Posterior cingulate gyrus (tissue), 11 donors: ENCODE data around the gene EPS8.

Experiments used
- DNase-seq, 10 donors: peaks; one replicate each; pipeline versions ENCODE4 v3.0.0 to v3.0.0-alpha.2; 2020 to 2021; ENCODE audit warnings: mixed read lengths in 3 of 10
- intact Hi-C: fragments of 100-400 bp; cut with DNase I; formaldehyde crosslinking; loops from one replicate; pipeline ENCODE4 v1.15.1; 2023

The EPS8 gene

GRCh38 chr12:15726027-15726877, 62.9 kb downstream of the EPS8 start:
- no peak for DNase-seq
- intact Hi-C loops = no loop called here

GRCh38 chr12:15722951-15723350, 66.2 kb downstream of the EPS8 start:
- no peak for DNase-seq
- intact Hi-C loops = no loop called here

GRCh38 chr12:15721316-15722115, 67.7 kb downstream of the EPS8 start:
- no peak for DNase-seq
- intact Hi-C loops = no loop called here

GRCh38 chr12:15720295-15720694, 68.9 kb downstream of the EPS8 start:
- intact Hi-C loops = no loop called here
- DNase-seq = no peak

- intact Hi-C loops = no loop called here
- DNase-seq = no peak
Measured at GRCh38 chr12:15719230-15719629, 70.0 kb downstream of the EPS8 start.

GRCh38 chr12:15717940-15718567, 71.1 kb downstream of the EPS8 start:
- intact Hi-C loops = no loop called here
- no peak for DNase-seq

- intact Hi-C loops = no loop called here
- DNase-seq = no peak
Measured at GRCh38 chr12:15716581-15716980, 72.6 kb downstream of the EPS8 start.

- no peak for DNase-seq
- intact Hi-C loops = no loop called here
Measured at GRCh38 chr12:15714256-15714655, 74.9 kb downstream of the EPS8 start.

- intact Hi-C loops = no loop called here
- no peak for DNase-seq
Measured at GRCh38 chr12:15712823-15713660, 76.1 kb downstream of the EPS8 start.

- intact Hi-C loops = no loop called here
- DNase-seq = no peak
Measured at GRCh38 chr12:15712160-15712559, 77.0 kb downstream of the EPS8 start.

- intact Hi-C loops = no loop called here
- no peak for DNase-seq
Measured at GRCh38 chr12:15710860-15711510, 78.2 kb downstream of the EPS8 start.

- DNase-seq = no peak
Measured at GRCh38 chr12:15709551-15709950, 79.6 kb downstream of the EPS8 start.

GRCh38 chr12:15708396-15709076, 80.7 kb downstream of the EPS8 start:
- intact Hi-C loops = loop anchor here (5.0 kb wide), 1 partner anchor 66 kb away; no protein-coding TSS in a partner anchor
- no peak for DNase-seq

More at GRCh38 chr12:15709551-15709950, 79.6 kb downstream of the EPS8 start:
- intact Hi-C loops = loop anchor here (5.0 kb wide), 1 partner anchor 67 kb away; no protein-coding TSS in a partner anchor

GRCh38 chr12:15707516-15708199, 81.5 kb downstream of the EPS8 start:
- DNase-seq = no peak
- intact Hi-C loops = loop anchor here (5.0 kb wide), 1 partner anchor 65 kb away; no protein-coding TSS in a partner anchor

GRCh38 chr12:15706010-15706676, 83.0 kb downstream of the EPS8 start:
- intact Hi-C loops = loop anchor here (5.0 kb wide), 1 partner anchor 64 kb away; no protein-coding TSS in a partner anchor
- DNase-seq = peak in 1 of 10 donors; percentile 56

GRCh38 chr12:15705606-15706005, 83.6 kb downstream of the EPS8 start:
- DNase-seq = no peak
- intact Hi-C loops = loop anchor here (5.0 kb wide), 1 partner anchor 63 kb away; no protein-coding TSS in a partner anchor

GRCh38 chr12:15702276-15702675, 86.9 kb downstream of the EPS8 start:
- intact Hi-C loops = no loop called here
- no peak for DNase-seq
